IMR-90 (cell line): Measurements from ENCODE around the gene ZNF341. TPM values are rescaled to one million over a fixed set of nuclear protein-coding genes. Genes with fewer than 3 reads are reported as not detected.

Source experiments
- ATAC-seq: fragments of 200-7000 bp; cut with Tn5 transposase; 2 replicates; pipeline ENCODE4 v1.9.1; 2020; ENCODE audit warnings: low read depth, mild to moderate bottlenecking, moderate library complexity
- BruUV-seq: library from RNA; stranded (reverse); fragments of 400-500 nt; replicated peaks from 2 replicates; lab custom pipeline; 2021; lab: Mats Ljungman, UMichigan
- CTCF ChIA-PET: fragments of 300-600 bp; formaldehyde crosslinking; extraction: SDS; loops from one replicate; lab custom pipeline; 2021; ENCODE audit warnings: antibody characterized with exemption; lab: Yijun Ruan, JAX
- POLR2A ChIA-PET: fragments of 300-600 bp; sonication (Branson Sonifier 250); formaldehyde crosslinking; loops from one replicate; lab custom pipeline; 2022; ENCODE audit warnings: antibody characterized with exemption; ENCODE audit not compliant: unreplicated experiment; lab: Charles Lee
- DNase-seq: peaks from one replicate; pipeline ENCODE4 v3.0.0; 2013
- H2AFZ ChIP-seq: replicated peaks from 2 replicates; pipeline ENCODE3; 2013; ENCODE audit warnings: low read length, mild to moderate bottlenecking; ENCODE audit not compliant: poor library complexity
- H2AK5ac ChIP-seq: 2 replicates; pipeline ENCODE4 v1.6.1; 2013; ENCODE audit warnings: low read depth, low read length, inconsistent platforms
- H2AK9ac ChIP-seq: replicated peaks from 2 replicates; pipeline ENCODE3; 2013; ENCODE audit warnings: mild to moderate bottlenecking, low read depth, low read length, moderate library complexity; ENCODE audit not compliant: poor library complexity
- H2BK120ac ChIP-seq: 2 replicates; pipeline ENCODE4 v1.6.1; 2013; ENCODE audit warnings: low read depth, low read length, inconsistent platforms
- H2BK15ac ChIP-seq: 3 replicates; pipeline ENCODE4 v1.6.1; 2013; ENCODE audit warnings: low read depth, low read length, inconsistent platforms
- H2BK20ac ChIP-seq: 2 replicates; pipeline ENCODE4 v1.6.1; 2013; ENCODE audit warnings: low read depth, mild to moderate bottlenecking, inconsistent platforms, low read length, moderate library complexity
- H2BK5ac ChIP-seq: 2 replicates; pipeline ENCODE4 v1.6.1; 2013; ENCODE audit warnings: mild to moderate bottlenecking, low read depth, low read length, inconsistent platforms; ENCODE audit not compliant: poor library complexity, severe bottlenecking
- H3K14ac ChIP-seq: replicated peaks from 2 replicates; pipeline ENCODE4 v1.6.1; 2013; ENCODE audit warnings: low read depth, low read length, inconsistent platforms
- H3K18ac ChIP-seq: 2 replicates; pipeline ENCODE4 v1.6.1; 2013; ENCODE audit warnings: low read depth, low read length, control low read depth
- H3K23ac ChIP-seq: 2 replicates; pipeline ENCODE4 v1.6.1; 2013; ENCODE audit warnings: low read depth, low read length, inconsistent platforms
- H3K27ac ChIP-seq: 2 replicates; pipeline ENCODE4 v1.5.1; 2013; ENCODE audit warnings: mild to moderate bottlenecking, control low read depth, low read length; ENCODE audit not compliant: insufficient read depth
- H3K27me3 ChIP-seq: 2 replicates; pipeline ENCODE4 v1.6.1; 2013; ENCODE audit warnings: low read length; ENCODE audit not compliant: control insufficient read depth, insufficient read depth
- H3K36me3 ChIP-seq: 2 replicates; pipeline ENCODE4 v1.6.1; 2013; ENCODE audit warnings: low read length, mixed read lengths; ENCODE audit not compliant: control insufficient read depth, insufficient read depth
- H3K4ac ChIP-seq: 2 replicates; pipeline ENCODE4 v1.6.1; 2013; ENCODE audit warnings: low read depth, low read length, inconsistent platforms
- H3K4me1 ChIP-seq: 2 replicates; pipeline ENCODE4 v1.6.1; 2013; ENCODE audit warnings: low read length, mixed read lengths; ENCODE audit not compliant: control insufficient read depth, insufficient read depth
- H3K4me2 ChIP-seq: 2 replicates; pipeline ENCODE4 v1.6.1; 2013; ENCODE audit warnings: low read depth, mild to moderate bottlenecking, control low read depth, low read length, moderate library complexity
- H3K4me3 ChIP-seq: 2 replicates; pipeline ENCODE4 v1.5.1; 2013; ENCODE audit warnings: low read depth, mild to moderate bottlenecking, control low read depth, low read length, moderate library complexity; ENCODE audit not compliant: insufficient read depth
- H3K56ac ChIP-seq: 2 replicates; pipeline ENCODE4 v1.6.1; 2013; ENCODE audit warnings: low read length, inconsistent platforms; ENCODE audit not compliant: insufficient read depth; ENCODE audit errors: extremely low read depth
- H3K79me1 ChIP-seq, 2 experiments: 2 replicates each; pipeline ENCODE4 v1.6.1; 2013; ENCODE audit warnings: low read length in 2 of 2, inconsistent platforms in 1 of 2, low read depth in 1 of 2
- H3K9ac ChIP-seq: 2 replicates; pipeline ENCODE4 v1.6.1; 2013; ENCODE audit warnings: low read depth, low read length, control low read depth
- H3K9me1 ChIP-seq: 2 replicates; pipeline ENCODE4 v1.6.1; 2013; ENCODE audit warnings: low read length, inconsistent platforms; ENCODE audit not compliant: insufficient read depth
- H3K9me3 ChIP-seq: 2 replicates; pipeline ENCODE4 v1.6.1; 2013; ENCODE audit warnings: low read length; ENCODE audit not compliant: control insufficient read depth, insufficient read depth
- H4K20me1 ChIP-seq: 2 replicates; pipeline ENCODE4 v1.6.1; 2013; ENCODE audit warnings: low read length, inconsistent platforms; ENCODE audit not compliant: insufficient read depth
- H4K5ac ChIP-seq: 2 replicates; pipeline ENCODE4 v1.6.1; 2013; ENCODE audit warnings: mild to moderate bottlenecking, low read depth, low read length, control low read depth
- H4K8ac ChIP-seq, 2 experiments: 2 replicates each; pipeline ENCODE4 v1.6.1; 2013; ENCODE audit warnings: low read depth in 2 of 2, low read length in 2 of 2, control low read depth in 1 of 2, inconsistent platforms in 1 of 2
- H4K91ac ChIP-seq: 2 replicates; pipeline ENCODE4 v1.6.1; 2013; ENCODE audit warnings: low read depth, low read length, inconsistent platforms; ENCODE audit not compliant: insufficient read depth
- BHLHE40 ChIP-seq: fragments of 150-350 bp; IDR thresholded peaks from 2 replicates; pipeline ENCODE4 v1.6.1; 2016; ENCODE audit warnings: mild to moderate bottlenecking, low read depth, low read length
- CEBPB ChIP-seq: IDR thresholded peaks from 2 replicates; pipeline ENCODE4 v1.6.1; 2012; ENCODE audit warnings: low read depth, low read length, improper control_type of control experiment
- CHD1 ChIP-seq: IDR thresholded peaks from 2 replicates; pipeline ENCODE4 v1.6.1; 2012; ENCODE audit warnings: low read depth, low read length, improper control_type of control experiment
- CTCF ChIP-seq: conservative IDR thresholded peaks from 2 replicates; pipeline ENCODE4 v1.5.1; 2012; ENCODE audit warnings: mild to moderate bottlenecking, low read depth, low read length, improper control_type of control experiment
- ELK1 ChIP-seq: fragments of 150-350 bp; IDR thresholded peaks from 2 replicates; pipeline ENCODE4 v1.6.1; 2016; ENCODE audit warnings: low read depth, mild to moderate bottlenecking, low read length, moderate library complexity, borderline replicate concordance
- FOS ChIP-seq: fragments of 150-350 bp; IDR thresholded peaks from 2 replicates; pipeline ENCODE4 v1.6.1; 2016; ENCODE audit warnings: low read depth, low read length
- MAFK ChIP-seq: IDR thresholded peaks from 2 replicates; pipeline ENCODE4 v1.6.1; 2012; ENCODE audit warnings: low read depth, low read length, improper control_type of control experiment
- MAZ ChIP-seq: IDR thresholded peaks from 2 replicates; pipeline ENCODE4 v1.6.1; 2012; ENCODE audit warnings: low read depth, mild to moderate bottlenecking, low read length, improper control_type of control experiment, moderate library complexity, borderline replicate concordance
- MXI1 ChIP-seq: IDR thresholded peaks from 2 replicates; pipeline ENCODE4 v1.6.1; 2012; ENCODE audit warnings: low read depth, mild to moderate bottlenecking, low read length, moderate library complexity, borderline replicate concordance
- NFE2L2 ChIP-seq: fragments of 150-350 bp; IDR thresholded peaks from 2 replicates; pipeline ENCODE4 v1.6.1; 2016; ENCODE audit warnings: low read depth, mild to moderate bottlenecking, low read length
- POLR2A ChIP-seq: IDR thresholded peaks from 2 replicates; pipeline ENCODE4 v1.6.1; 2012; ENCODE audit warnings: mild to moderate bottlenecking, low read depth, low read length
- RAD21 ChIP-seq: IDR thresholded peaks from 2 replicates; pipeline ENCODE4 v1.6.1; 2012; ENCODE audit warnings: low read length, improper control_type of control experiment
- RCOR1 ChIP-seq: IDR thresholded peaks from 2 replicates; pipeline ENCODE4 v1.6.1; 2012; ENCODE audit warnings: mild to moderate bottlenecking, low read length, improper control_type of control experiment; ENCODE audit not compliant: insufficient replicate concordance
- RFX5 ChIP-seq: IDR thresholded peaks from 2 replicates; pipeline ENCODE4 v1.8.0; 2012; ENCODE audit warnings: low read depth, mild to moderate bottlenecking, low read length, moderate library complexity
- SMC3 ChIP-seq: fragments of 150-350 bp; IDR thresholded peaks from 2 replicates; pipeline ENCODE4 v1.6.1; 2016; ENCODE audit warnings: low read depth, mild to moderate bottlenecking, antibody characterized with exemption, low read length, moderate library complexity
- WGBS, 2 experiments: methylation state at CpG; one replicate each; pipeline versions ENCODE4 v1.1.5 to v1.1.7; 2013; ENCODE audit warnings: missing lambda C conversion rate in 2 of 2; ENCODE audit not compliant: insufficient read length in 1 of 2; ENCODE audit errors: extremely low coverage in 2 of 2; 5-methylcytosine and 5-hydroxymethylcytosine counted together
- dilution Hi-C: fragments of 300-500 bp; cut with HindIII; formaldehyde crosslinking; loops from one replicate; pipeline ENCODE4 v1.14.3; 2018; ENCODE audit warnings: low sequenced_read_pairs; ENCODE audit not compliant: unreplicated experiment
- in situ Hi-C: fragments of 300-500 bp; cut with MboI; formaldehyde crosslinking; loops from 3 replicates; pipeline ENCODE4 v1.14.3; 2019; ENCODE audit warnings: low sequenced_read_pairs, inconsistent platforms, mixed read lengths
- intact Hi-C: fragments of 100-400 bp; cut with micrococcal nuclease; formaldehyde crosslinking; loops from 2 replicates; pipeline ENCODE4 v1.10.0; 2022
- polyA plus RNA-seq, 3 experiments: library from polyadenylated mRNA; depleted of rRNA; stranded (reverse); fragments of >200 nt; gene quantifications; 2 replicates each; pipeline ENCODE4 v1.2.3, GENCODE V29; 2012; ENCODE audit warnings: low replicate concordance in 1 of 3
- total RNA-seq: library from RNA; depleted of rRNA; stranded (reverse); fragments of >200 nt; gene quantifications from 2 replicates; pipeline ENCODE4 v1.2.3, GENCODE V29; 2012
- TF ChIP-seq, protein P1 (sequence below): fragments of 150-350 bp; IDR thresholded peaks from 2 replicates; pipeline ENCODE4 v1.6.1; 2017; ENCODE audit warnings: mild to moderate bottlenecking, antibody characterized with exemption, low read length, low read depth

Gene ZNF341
- total and polyA plus RNA-seq, 2 of the 4 experiments (the other 2 are of a cell fraction), result 1.1 to 3.4 TPM

DNA sequence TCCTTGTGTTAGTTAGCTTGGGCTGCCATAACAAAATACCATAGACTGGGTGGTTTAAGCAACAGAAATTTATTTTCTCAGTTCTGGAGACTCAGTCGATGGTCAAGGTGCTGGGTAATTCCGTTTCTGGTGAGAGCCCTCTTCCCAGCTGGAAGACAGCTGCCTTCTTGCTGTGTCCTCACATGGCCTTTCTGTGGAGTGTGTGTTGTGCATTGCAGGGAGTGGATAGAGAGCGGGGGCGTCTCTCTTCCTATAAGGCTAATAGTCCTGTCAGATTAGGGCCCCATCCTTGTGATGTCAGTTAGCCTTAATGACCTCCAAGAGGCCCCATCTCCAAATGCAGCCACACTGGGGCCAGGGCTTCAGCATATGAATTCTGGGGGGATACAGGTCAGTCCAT lies 98.6 kb downstream of the ZNF341 start:
- ChIA-PET CTCF (no interaction called here), POLR2A (interaction anchor here (0.5 kb wide), 1 partner anchor 1333 kb away, joined by 6 read pairs; no protein-coding TSS in a partner anchor)
- Histone ChIP-seq H3K36me3 (no peaks in the 10 kb centered on the region), H2AK5ac (no peak overlapping the region), H3K4me3 (no peak overlapping the region), H3K27me3 (no peaks in the 10 kb centered on the region), H4K20me1 (peaks cover 92% of the 10 kb centered on the region), H3K23ac (no peak overlapping the region), H4K91ac (no peak overlapping the region), H3K9me1 (peaks cover 50% of the 10 kb centered on the region), H3K9me3 (no peaks in the 10 kb centered on the region), H3K27ac (no peak overlapping the region; the same call in 1 of the 2 replicates), H3K56ac (no peak overlapping the region), H4K5ac (no peak overlapping the region), H2BK15ac (no peak overlapping the region), H4K8ac (no peak overlapping the region), H3K18ac (no peak overlapping the region), H2BK5ac (no peak overlapping the region), H3K9ac (no peak overlapping the region), H2AK9ac (no peak overlapping the region), H3K4me1 (peaks cover 30% of the 10 kb centered on the region), H2BK120ac (no peak overlapping the region), H2BK20ac (no peak overlapping the region), H3K14ac (no peak overlapping the region), H2AFZ (no peak overlapping the region), H3K79me1 (peaks cover 60 to 91% of the 10 kb centered on the region in 2 experiments), H3K4ac (no peak overlapping the region), H3K4me2 (no peak overlapping the region)
- WGBS, 2 experiments, result no CpG with 5 or more reads among the region's 4 CpGs
- no peak for ATAC-seq
- BruUV-seq, result no TSS peak
- peak; percentile 46 for DNase-seq
- in situ Hi-C loops (no loop called here), intact Hi-C loops (no loop called here), dilution Hi-C loops (no loop called here)
- TF ChIP-seq ELK1 (no peak), NFE2L2 (no peak), MXI1 (no peak), BHLHE40 (no peak), MAZ (no peak), CTCF (no peak), RAD21 (no peak), MAFK (no peak), CHD1 (no peak), RCOR1 (no peak), SMC3 (no peak), POLR2A (no peak), RFX5 (no peak), FOS (no peak), CEBPB (no peak)
- TF ChIP-seq, protein P1, sequence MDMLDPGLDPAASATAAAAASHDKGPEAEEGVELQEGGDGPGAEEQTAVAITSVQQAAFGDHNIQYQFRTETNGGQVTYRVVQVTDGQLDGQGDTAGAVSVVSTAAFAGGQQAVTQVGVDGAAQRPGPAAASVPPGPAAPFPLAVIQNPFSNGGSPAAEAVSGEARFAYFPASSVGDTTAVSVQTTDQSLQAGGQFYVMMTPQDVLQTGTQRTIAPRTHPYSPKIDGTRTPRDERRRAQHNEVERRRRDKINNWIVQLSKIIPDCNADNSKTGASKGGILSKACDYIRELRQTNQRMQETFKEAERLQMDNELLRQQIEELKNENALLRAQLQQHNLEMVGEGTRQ, result no peak
